Hepatocyte (in vitro differentiated cells): ENCODE data around the gene HLA-DQB1. TPM values are rescaled to one million over a fixed set of nuclear protein-coding genes. Genes with fewer than 3 reads are reported as not detected.

Experiments used
- DNase-seq: peaks from one replicate; pipeline ENCODE4 v3.0.0-alpha.2; 2016; ENCODE audit warnings: low spot score
- H2AFZ ChIP-seq: fragments of 200-600 bp; sonication (generic); 2 replicates; pipeline ENCODE4 v1.6.0; 2016; ENCODE audit warnings: antibody characterized with exemption, mild to moderate bottlenecking
- H3K27ac ChIP-seq: fragments of 200-600 bp; sonication (generic); 2 replicates; pipeline ENCODE4 v1.5.1; 2016; ENCODE audit warnings: mild to moderate bottlenecking
- H3K27me3 ChIP-seq: fragments of 200-600 bp; sonication (generic); 2 replicates; pipeline ENCODE4 v1.6.1; 2016
- H3K36me3 ChIP-seq: fragments of 200-600 bp; sonication (generic); replicated peaks from 2 replicates; pipeline ENCODE4 v1.5.1; 2016; ENCODE audit warnings: low read depth; ENCODE audit not compliant: insufficient read depth
- H3K4me1 ChIP-seq: fragments of 200-600 bp; sonication (generic); 2 replicates; pipeline ENCODE4 v1.5.1; 2016; ENCODE audit warnings: mild to moderate bottlenecking, moderate library complexity; ENCODE audit not compliant: insufficient read depth
- H3K4me2 ChIP-seq: fragments of 200-600 bp; sonication (generic); 2 replicates; pipeline ENCODE4 v1.6.0; 2016
- H3K4me3 ChIP-seq: fragments of 200-600 bp; sonication (generic); 2 replicates; pipeline ENCODE4 v1.5.1; 2016; ENCODE audit warnings: mild to moderate bottlenecking
- H3K79me2 ChIP-seq: fragments of 200-600 bp; sonication (generic); 2 replicates; pipeline ENCODE4 v1.6.0; 2017; ENCODE audit warnings: mild to moderate bottlenecking
- H3K9me2 ChIP-seq: fragments of 200-600 bp; sonication (generic); replicated peaks from 2 replicates; pipeline ENCODE4 v1.6.0; 2017; ENCODE audit warnings: mild to moderate bottlenecking; ENCODE audit not compliant: insufficient read depth
- H3K9me3 ChIP-seq: fragments of 200-600 bp; sonication (generic); 2 replicates; pipeline ENCODE4 v1.5.1; 2016; ENCODE audit warnings: low read depth, mild to moderate bottlenecking
- H4K20me1 ChIP-seq: fragments of 200-600 bp; sonication (generic); 2 replicates; pipeline ENCODE4 v1.6.0; 2016; ENCODE audit warnings: mild to moderate bottlenecking; ENCODE audit not compliant: insufficient read depth, poor library complexity, severe bottlenecking
- CTCF ChIP-seq: fragments of 200-600 bp; sonication (generic); IDR thresholded peaks from 2 replicates; pipeline ENCODE4 v1.5.1; 2016; ENCODE audit warnings: antibody characterized with exemption, mild to moderate bottlenecking; ENCODE audit not compliant: poor library complexity
- EZH2 ChIP-seq: fragments of 200-600 bp; sonication (generic); IDR thresholded peaks from 2 replicates; pipeline ENCODE4 v1.6.1; 2016; ENCODE audit warnings: antibody characterized with exemption, mild to moderate bottlenecking, borderline replicate concordance
- EZH2phosphoT487 ChIP-seq: fragments of 200-600 bp; sonication (generic); IDR thresholded peaks from one replicate; pipeline ENCODE4 v1.6.1; 2018; ENCODE audit warnings: antibody characterized with exemption, mild to moderate bottlenecking, low read depth, moderate library complexity; ENCODE audit not compliant: unreplicated experiment, severe bottlenecking
- WGBS: methylation state at CpG from one replicate; pipeline ENCODE4 v1.1.6; 2016; ENCODE audit warnings: low lambda C conversion rate; ENCODE audit errors: missing lambda C conversion rate; 5-methylcytosine and 5-hydroxymethylcytosine counted together
- polyA plus RNA-seq: library from polyadenylated mRNA; unstranded; fragments of >200 nt; fragmentation: Nextera tagmentation; extraction: Ambion mirVana; gene quantifications from 2 replicates; pipeline ENCODE4 v1.2.1, GENCODE V29; 2016
- total RNA-seq: library from RNA; depleted of rRNA; stranded (reverse); fragments of >200 nt; gene quantifications from 2 replicates; pipeline ENCODE4 v1.2.3, GENCODE V29; 2014

The HLA-DQB1 gene
- total and polyA plus RNA-seq, 2 experiments from 2014 or later = 12.0 to 15.2 TPM

- no peaks in the 10 kb centered on the region for H3K27me3 ChIP-seq
- H3K4me2 ChIP-seq = no peak overlapping the region
- H3K4me1 ChIP-seq = no peaks in the 10 kb centered on the region
- 67% methylated on average over 3 of the region's 3 CpGs for WGBS
- no peak overlapping the region for H3K27ac ChIP-seq
- no peaks in the 10 kb centered on the region for H3K79me2 ChIP-seq
- no peaks in the 10 kb centered on the region for H3K9me3 ChIP-seq
- no peak overlapping the region for H3K4me3 ChIP-seq
- H3K9me2 ChIP-seq = no peaks in the 10 kb centered on the region
- H4K20me1 ChIP-seq = no peaks in the 10 kb centered on the region
- TF ChIP-seq EZH2phosphoT487 (no peak), CTCF (no peak), EZH2 (no peak)
- no peak for DNase-seq
- no peak overlapping the region for H2AFZ ChIP-seq
- no peaks in the 10 kb centered on the region for H3K36me3 ChIP-seq
Measured at GRCh38 chr6:32615885-32616532, 50.4 kb downstream of the HLA-DQB1 start.

DNA sequence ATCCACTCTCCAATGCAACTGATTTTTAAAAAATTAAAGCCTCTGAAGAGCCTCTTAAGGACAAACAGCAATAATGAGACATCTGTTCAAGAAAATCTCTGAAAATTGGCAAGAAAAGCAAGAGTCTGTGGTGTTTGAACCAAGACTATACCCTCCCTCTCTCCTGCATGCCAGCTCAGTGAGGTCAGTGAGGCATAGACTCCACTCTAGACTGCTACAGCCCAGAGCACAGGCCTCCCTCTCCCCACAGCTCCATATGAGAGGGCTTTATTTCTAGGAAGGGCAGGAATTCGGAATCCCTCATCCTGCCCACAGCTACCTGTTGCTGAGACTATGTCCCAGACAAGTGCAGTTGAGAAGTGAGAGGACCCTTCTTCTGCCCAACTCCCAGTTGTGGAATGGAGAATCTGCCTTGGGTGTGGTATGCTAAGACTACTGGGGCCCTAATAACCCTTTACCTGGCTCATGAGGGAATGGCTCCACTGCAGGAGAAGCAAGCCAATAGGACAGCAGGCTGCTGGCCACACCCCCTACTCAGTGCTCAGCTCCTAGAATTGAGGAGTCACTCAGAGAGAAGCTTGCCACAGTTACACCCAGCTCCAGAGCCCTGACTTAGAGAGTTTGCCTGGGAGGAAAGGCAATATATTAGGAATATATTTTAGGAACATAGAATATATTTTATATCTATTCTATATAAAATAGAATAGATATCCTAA lies 51.9 kb downstream of the HLA-DQB1 start:
- WGBS = 87% methylated on average over 1 of the region's 1 CpG

GRCh38 chr6:32613475-32613874 lies 53.0 kb downstream of the HLA-DQB1 start:
- Histone ChIP-seq H2AFZ (no peak overlapping the region), H3K27me3 (no peaks in the 10 kb centered on the region), H3K36me3 (no peaks in the 10 kb centered on the region), H3K9me3 (no peaks in the 10 kb centered on the region), H3K27ac (no peak overlapping the region), H3K4me2 (no peak overlapping the region), H3K4me3 (no peak overlapping the region), H3K9me2 (no peaks in the 10 kb centered on the region), H4K20me1 (no peaks in the 10 kb centered on the region), H3K79me2 (no peaks in the 10 kb centered on the region), H3K4me1 (no peaks in the 10 kb centered on the region)
- no peak for DNase-seq
- WGBS = 95% methylated on average over 6 of the region's 6 CpGs
- TF ChIP-seq CTCF (no peak), EZH2 (no peak), EZH2phosphoT487 (no peak)

More for the DNA sequence above, 51.9 kb downstream of the HLA-DQB1 start:
- no peak for TF ChIP-seq CTCF
- no peak for TF ChIP-seq EZH2
- TF ChIP-seq EZH2phosphoT487 = no peak
- Histone ChIP-seq H3K4me2 (no peak overlapping the region), H3K9me2 (no peaks in the 10 kb centered on the region), H4K20me1 (no peaks in the 10 kb centered on the region), H3K4me1 (no peaks in the 10 kb centered on the region), H2AFZ (no peak overlapping the region), H3K4me3 (no peak overlapping the region), H3K79me2 (no peaks in the 10 kb centered on the region), H3K36me3 (no peaks in the 10 kb centered on the region), H3K27me3 (no peaks in the 10 kb centered on the region), H3K9me3 (no peaks in the 10 kb centered on the region), H3K27ac (no peak overlapping the region)
- DNase-seq = no peak
